ENCODE data around the gene DPH6. TPM values are rescaled to one million over a fixed set of nuclear protein-coding genes. Genes with fewer than 3 reads are reported as not detected.
"Not testable (repeated sequence)": the region's sequence is repeated elsewhere in the genome, so short reads cannot be mapped to it uniquely, and the experiment has no call there.

The DPH6 gene
- polyA plus RNA-seq, 1 donor = 14.6 TPM

GRCh38 chr15:35485411-35485810 lies 60.6 kb downstream of the DPH6 start:
- no peak for DNase-seq (ENCODE audit: low read depth)

DNA sequence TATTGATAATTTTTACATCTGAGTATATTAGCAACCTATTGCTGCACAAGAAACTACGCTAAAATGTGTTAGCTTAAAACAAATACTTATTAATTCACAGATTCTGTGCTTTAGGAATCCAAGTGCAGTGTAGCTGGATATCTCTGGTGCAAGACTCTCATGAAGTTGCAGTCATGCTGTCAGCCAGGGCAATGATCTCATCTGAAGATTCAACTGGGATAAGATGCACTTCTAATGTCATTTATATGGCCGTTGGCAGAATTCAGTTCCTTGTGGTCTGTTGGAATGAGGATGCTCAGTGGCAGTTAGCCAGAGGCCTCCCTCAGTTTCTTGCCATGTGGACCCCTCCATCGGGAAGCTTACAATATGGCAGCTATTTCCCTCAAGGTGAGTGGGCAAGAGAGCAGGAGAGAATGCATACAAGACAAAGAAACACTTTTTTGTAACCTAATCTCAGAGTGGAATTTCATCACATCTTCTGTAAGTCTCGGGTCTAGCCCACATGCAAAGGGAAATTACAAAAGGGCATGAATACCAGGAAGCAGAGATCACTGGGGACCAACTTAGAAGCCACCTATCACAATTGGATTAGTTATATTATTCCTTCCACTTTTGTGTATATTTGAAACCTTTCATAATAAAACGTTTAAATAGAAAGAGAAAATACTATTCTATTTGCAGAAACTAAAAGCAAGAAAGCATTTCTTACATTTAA lies 61.6 kb downstream of the DPH6 start:
- DNase-seq (ENCODE audit: low read depth) = no peak

DNA sequence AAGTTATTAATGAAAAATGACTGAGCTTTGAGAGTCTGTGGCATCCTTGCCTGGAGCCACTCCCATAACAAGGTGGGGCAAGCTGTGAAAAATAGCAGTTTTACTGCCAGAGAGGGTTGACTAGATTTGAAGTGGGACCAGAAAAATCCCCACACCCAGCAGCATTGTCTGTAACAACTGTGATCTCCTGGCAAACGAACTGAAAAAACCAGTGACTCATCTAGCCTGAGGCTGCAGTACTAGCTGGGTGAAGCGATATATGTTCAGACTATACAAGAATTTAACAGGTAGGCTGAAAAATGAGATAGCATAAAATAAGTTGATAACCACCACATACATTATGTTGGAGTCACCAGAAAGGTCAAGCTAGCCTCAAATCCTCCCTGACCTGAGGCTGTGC lies 64.0 kb downstream of the DPH6 start:
- no peak for DNase-seq (ENCODE audit: low read depth)

DNA sequence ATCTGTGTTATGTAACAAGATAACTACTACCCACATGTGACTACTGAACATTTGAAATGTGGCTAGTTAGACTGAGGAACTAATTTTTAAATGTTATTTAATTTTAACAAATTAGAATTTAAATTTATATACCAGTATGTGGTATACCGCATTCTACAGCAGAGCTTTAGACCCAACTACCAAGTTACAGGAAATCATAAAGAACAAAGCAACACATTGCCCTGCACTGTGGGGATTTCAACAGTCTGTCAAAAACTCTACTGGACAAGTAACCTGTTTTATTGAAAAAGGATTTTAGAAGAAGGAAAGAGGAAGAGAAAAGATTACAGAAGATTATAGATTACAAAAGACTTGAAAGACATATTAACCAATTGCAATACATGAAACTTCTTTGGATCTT lies 64.9 kb downstream of the DPH6 start:
- DNase-seq (ENCODE audit: low read depth) = no peak

- DNase-seq (ENCODE audit: low read depth) = no peak
Observed at GRCh38 chr15:35479423-35479822, 66.5 kb downstream of the DPH6 start.

DNA sequence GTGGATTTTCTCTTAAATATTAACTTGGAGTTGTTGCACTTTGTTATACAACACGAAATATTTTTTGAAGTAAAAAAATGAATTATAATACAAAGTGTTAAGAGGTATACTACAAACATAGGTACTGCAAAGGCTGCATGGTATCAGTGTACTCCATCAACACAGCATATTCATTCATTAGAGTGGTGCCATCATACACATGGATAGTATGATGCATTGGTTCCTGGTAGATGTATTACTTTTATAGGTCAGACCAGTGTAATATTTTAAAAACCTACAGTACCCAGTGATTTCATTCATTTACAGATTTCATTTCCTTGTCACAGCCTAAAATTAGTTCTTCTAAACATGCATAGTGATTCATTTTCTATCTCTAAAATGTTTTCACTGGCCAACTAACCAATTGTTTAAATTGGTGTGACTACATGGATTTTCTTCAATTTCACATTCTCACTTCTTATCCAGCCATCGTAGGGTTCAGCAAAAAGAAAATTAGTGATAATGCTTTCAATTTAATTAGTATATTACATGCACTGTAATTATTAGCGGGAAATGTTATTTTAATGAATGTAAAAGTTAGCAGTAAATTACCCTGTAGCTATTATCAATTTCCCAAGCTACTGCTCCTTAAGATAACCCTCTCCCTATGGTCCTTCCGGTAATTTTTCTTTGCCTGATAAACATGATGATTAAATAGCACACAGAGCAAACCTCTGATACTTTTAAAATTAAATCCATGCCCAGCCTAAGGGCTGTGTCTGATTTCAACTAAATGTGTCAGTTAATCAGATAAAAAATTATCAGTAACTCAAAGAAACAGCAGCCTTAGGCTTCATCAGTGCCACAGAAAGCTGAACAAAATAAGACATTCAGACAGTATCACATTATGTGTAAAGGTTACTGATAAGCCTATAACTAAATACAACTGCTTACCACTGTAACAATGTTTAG lies 68.4 kb downstream of the DPH6 start:
- no peak for DNase-seq (ENCODE audit: low read depth)

- DNase-seq (ENCODE audit: low read depth) = no peak
Observed at GRCh38 chr15:35471024-35471423, 74.9 kb downstream of the DPH6 start.

GRCh38 chr15:35470441-35470840 lies 75.5 kb downstream of the DPH6 start:
- DNase-seq (ENCODE audit: low read depth) = no peak

- no peak for DNase-seq (ENCODE audit: low read depth)
Observed at GRCh38 chr15:35466476-35466875, 79.5 kb downstream of the DPH6 start.

DNA sequence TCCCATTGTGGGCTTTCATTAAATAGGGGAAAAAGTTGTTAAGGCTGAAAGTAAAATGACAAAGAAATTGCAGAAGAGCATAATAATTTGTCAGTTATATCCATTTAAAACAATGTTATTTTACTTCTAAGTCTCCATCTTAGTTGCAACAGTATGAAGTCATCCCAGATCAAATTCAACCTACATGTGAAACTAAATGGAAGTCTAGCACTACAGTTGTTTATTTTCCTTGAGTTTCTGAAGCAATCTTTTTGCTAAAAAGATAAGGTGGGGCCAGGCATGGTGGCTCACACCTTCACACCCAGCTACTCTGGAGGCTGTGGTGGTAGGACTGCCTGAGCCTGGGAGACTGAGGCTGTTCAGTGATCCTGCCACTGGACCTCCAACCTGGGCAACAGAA lies 80.2 kb downstream of the DPH6 start:
- no peak for DNase-seq (ENCODE audit: low read depth)

DNA sequence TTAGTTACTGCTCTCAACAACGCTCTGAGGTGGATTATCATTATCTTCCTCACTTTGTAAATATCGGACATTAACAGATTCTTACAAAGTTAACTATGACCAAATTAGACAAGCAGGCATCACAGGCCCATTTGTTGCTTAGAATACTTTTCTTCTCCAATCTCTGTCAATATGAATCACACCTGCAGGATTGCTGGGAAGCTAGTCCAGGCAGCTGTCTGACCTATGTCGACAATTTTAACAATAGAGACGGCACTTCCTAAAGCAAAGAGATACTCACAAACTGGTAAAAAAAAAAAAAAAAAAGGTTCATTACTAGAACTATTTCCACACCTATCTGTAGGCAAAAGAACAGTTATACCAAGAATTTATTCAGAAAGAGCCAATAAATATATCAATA lies 85.3 kb downstream of the DPH6 start:
- no peak for DNase-seq (ENCODE audit: low read depth)

DNA sequence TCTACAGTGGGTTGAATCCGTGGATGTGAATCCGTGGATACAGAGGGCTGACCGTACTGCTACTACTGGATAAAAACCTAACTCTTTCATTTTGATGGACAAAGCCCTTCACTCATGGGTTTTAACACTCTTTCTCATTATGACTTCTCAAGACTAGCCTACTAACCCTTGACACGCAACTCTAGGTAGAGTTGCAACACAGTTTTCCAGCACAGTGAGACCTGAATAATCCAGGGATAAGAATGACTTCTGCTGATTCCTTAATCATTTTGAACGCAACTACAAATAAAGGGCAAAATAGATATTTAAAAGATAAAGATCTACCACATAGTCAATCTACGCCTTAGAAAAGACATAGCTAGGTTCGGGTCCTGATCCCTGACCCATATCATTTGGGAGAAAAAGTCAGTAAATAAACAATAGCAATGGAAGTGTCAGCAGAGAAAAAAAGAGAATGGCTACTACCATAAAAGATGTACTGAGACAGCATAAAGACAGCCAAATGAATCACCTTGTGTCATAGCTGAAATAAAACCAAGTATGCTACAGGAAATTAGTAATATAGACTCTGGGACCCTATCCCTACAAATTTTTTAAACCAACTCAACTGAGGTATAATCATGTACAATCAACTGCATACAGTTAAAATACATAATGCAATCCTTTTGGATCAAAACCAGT lies 87.6 kb downstream of the DPH6 start:
- no peak for DNase-seq (ENCODE audit: low read depth)

GRCh38 chr15:35455201-35455600 lies 90.8 kb downstream of the DPH6 start:
- no peak for DNase-seq (ENCODE audit: low read depth)

DNA sequence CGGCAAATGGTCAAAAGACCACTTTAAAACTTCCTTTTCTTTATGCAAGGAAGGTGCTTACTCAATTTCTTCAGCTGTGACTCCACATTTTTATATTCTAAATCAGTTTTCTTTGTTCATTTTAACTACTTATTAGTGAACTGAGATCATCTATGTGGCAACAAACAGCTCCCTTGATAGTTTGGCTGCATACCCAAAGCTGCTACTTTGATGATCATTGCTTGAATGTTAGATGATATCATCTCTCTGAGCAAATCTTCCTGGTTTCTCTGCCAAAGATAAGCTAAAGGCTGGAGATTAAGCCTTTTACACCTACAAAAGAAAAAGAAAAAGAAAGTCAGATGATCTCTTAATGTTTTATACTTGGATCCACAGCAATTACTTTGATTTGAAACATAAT lies 95.5 kb downstream of the DPH6 start:
- DNase-seq (ENCODE audit: low read depth) = no peak

GRCh38 chr15:35448294-35448693 lies 97.7 kb downstream of the DPH6 start:
- no peak for DNase-seq (ENCODE audit: low read depth)

DNA sequence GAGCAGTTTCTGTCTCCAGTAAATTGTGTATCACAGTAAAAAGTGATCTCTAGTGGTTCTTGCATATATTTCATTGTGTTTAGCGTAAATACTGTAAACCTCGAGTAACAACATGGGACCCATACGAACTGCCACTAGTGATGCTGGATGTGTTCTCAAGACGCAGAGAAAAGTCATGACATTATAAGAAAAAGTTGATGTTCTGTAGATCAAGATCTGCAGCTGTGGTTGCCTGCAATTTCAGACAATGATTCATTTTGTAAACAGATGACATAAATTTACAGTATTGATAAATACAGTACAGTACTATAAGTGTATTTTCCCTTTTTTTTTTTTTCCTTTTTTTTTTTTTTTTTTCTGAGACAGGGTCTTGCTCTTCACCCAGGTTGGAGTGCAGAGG lies 100.1 kb downstream of the DPH6 start:
- DNase-seq (ENCODE audit: low read depth) = no peak

GRCh38 chr15:35444557-35445204 lies 101.3 kb downstream of the DPH6 start:
- no peak for DNase-seq (ENCODE audit: low read depth)

DNA sequence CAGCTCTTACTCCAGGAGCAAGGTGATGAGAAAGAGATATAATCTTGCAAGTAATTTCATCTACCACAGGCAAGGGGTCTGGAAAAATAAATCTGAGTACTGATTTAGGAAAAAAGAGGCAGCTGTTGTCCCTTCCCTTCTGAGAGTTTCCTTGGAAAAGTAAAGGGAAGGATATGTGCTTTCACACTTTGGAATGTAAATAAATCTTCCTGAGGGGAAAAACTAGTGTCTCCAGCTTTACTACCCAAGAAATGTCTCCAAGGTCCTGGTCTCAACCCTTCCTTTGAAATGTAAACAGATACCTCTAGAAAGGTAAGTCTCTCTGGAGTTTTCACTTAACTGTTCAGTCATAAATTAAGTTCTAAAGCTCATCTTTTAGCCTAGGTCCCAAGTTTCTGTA lies 102.6 kb downstream of the DPH6 start:
- DNase-seq (ENCODE audit: low read depth) = no peak

DNA sequence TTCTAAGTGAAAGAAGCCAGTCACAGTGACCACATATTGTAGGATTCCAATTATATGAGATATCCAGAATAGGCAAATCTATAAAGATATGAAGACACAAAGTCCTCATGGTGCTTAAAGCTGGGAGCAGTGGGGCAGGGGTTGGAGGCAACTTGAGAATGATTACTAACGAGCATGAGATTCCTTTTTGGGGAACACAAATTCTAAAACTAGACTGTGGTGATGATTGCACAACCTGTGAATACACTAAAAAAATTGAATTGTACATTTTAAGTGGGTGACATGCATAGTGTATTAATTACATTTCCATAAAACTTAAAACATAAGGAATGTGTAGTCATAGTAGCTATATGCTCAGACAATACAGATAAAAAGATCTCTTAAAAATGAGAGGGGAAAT lies 103.2 kb downstream of the DPH6 start:
- no peak for DNase-seq (ENCODE audit: low read depth)

DNA sequence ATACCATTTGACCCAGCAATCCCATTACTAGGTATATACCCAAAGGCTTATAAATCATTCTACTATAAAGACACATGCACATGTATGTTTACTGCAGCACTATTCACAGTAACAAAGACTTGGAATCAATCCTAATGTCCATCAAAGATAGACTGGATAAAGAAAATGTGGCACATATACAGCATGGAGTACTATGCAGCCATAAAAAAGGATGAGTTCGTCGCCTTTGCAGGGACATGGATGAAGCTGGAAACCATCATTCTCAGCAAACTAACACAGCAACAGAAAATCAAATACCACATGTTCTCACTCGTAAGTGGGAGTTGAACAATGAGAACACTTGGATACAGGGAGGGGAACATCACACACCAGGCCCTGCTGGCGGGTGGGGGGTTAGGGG lies 104.7 kb downstream of the DPH6 start:
- not testable (repeated sequence) for DNase-seq (ENCODE audit: low read depth)

- no peak for DNase-seq (ENCODE audit: low read depth)
Observed at GRCh38 chr15:35440265-35440664, 105.7 kb downstream of the DPH6 start.

DNA sequence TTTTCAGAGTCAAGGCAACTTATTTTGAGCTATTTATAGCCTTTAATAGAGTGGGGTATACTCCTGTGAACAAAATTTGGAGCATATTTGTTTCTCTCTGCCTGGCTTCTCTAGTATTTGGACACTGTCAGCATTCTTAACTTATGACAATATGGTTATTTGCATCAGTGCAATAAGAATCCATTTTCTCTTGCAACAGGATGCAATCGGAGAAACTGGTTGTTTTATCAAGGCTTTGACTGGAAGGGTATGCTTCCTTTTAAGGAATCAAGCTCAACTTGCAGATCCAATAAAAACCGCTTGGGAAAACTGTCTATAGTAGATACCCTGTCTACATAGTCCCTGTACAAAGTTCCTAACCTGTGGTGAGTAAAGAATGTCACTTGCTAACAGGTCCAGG lies 106.7 kb downstream of the DPH6 start:
- peak; percentile 64 for DNase-seq (ENCODE audit: low read depth)

All from forelimb muscle (tissue), 1 donor.